Stimulated activated effector memory CD8-positive, alpha-beta T cell treated with anti-CD3 and anti-CD28 coated beads, Interleukin-12 subunit alpha, Interleukin-12 subunit beta, amount 100 ng/mL, for 72 hours (primary cell): Measurements from ENCODE around the gene IL17RE.
"Not testable (repeated sequence)": the region's sequence is repeated elsewhere in the genome, so short reads cannot be mapped to it uniquely, and the experiment has no call there.

ENCODE experiments used
- ATAC-seq: fragments of 150-1000 bp; cut with Tn5 transposase; 2 replicates; pipeline ENCODE4 v1.10.0; 2021
- DNase-seq, 2 donors: peaks; one replicate each; pipeline ENCODE4 v3.0.0; 2021 to 2022; ENCODE audit warnings: low spot score in 2 of 2
- H3K27ac Mint-ChIP-seq: one replicate; pipeline ENCODE4 v1.8.0; 2022; ENCODE audit warnings: mild to moderate bottlenecking, mixed read lengths
- H3K36me3 Mint-ChIP-seq: one replicate; pipeline ENCODE4 v1.8.0; 2022; ENCODE audit warnings: mild to moderate bottlenecking, mixed read lengths
- H3K4me1 Mint-ChIP-seq: one replicate; pipeline ENCODE4 v1.8.0; 2022; ENCODE audit warnings: mixed read lengths
- H3K4me3 Mint-ChIP-seq: one replicate; pipeline ENCODE4 v1.8.0; 2022; ENCODE audit warnings: mild to moderate bottlenecking, mixed read lengths
- H3K9me3 Mint-ChIP-seq: one replicate; pipeline ENCODE4 v1.8.0; 2022; ENCODE audit warnings: mixed read lengths

Gene IL17RE

DNA sequence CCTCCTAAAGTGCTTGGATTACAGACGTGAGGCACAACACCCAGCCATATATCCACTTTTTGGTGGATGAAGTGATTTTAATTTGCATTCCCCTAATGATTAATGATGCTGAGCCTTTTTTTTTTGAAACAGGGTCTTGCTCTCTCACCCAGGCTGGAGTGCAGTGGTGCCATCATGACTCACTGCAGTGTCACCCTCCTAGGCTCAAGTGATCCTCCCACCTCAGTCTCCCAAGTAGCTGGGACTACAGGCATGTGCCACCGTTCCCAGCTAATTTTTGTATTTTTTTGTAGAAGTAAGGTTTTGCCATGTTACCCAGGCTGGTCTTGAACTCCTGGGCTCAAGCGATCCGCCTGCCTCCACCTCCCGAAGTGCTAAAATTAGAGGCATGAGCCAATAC, 30.6 kb upstream of the IL17RE start:
- not testable (repeated sequence) for DNase-seq, ATAC-seq, H3K36me3 Mint-ChIP-seq, H3K4me1 Mint-ChIP-seq, H3K27ac Mint-ChIP-seq, H3K9me3 Mint-ChIP-seq, H3K4me3 Mint-ChIP-seq

DNA sequence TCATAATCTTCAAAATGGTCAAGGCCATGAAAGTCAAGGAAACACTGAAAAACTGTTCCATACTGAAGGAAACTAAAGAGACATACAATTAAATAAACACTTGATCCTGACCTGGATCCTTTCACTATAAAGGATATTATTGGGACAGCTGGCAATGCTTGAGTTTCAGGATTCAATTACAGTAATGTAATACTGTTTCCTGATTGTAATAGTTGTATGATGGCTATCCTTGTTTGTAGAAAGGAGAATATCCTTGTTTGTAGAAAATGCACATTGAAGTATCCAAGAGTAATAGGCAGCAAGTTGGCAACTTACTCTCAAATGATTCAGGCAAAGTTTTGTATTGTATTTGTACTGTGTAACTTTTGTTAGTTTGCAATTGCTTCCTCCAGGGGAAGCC, 27.2 kb upstream of the IL17RE start:
- ATAC-seq = no peak
- no peaks in the 10 kb centered on the region for H3K36me3 Mint-ChIP-seq
- no peak overlapping the region for H3K4me3 Mint-ChIP-seq
- no peaks in the 10 kb centered on the region for H3K9me3 Mint-ChIP-seq
- H3K4me1 Mint-ChIP-seq = no peaks in the 10 kb centered on the region
- DNase-seq = no peak
- no peak overlapping the region for H3K27ac Mint-ChIP-seq

DNA sequence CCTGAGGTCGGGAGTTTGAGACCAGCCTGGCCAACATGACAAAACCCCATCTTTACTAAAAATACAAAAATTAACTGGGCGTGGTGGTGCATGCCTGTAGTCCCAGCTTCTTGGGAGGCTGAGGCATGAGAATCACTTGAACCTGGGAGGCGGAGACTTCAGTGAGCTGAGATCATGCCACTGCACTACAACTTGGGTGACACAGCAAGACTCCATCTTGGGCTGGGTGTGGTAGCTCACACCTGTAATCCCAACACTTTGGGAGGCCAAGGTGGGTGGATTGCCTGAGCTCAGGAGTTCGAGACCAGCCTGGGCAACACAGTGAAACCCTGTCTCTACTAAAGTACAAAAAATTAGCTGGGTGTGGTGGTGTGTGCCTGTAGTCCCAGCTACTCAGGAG, 26.4 kb upstream of the IL17RE start:
- not testable (repeated sequence) for H3K9me3 Mint-ChIP-seq, H3K4me1 Mint-ChIP-seq, H3K4me3 Mint-ChIP-seq, ATAC-seq, DNase-seq, H3K27ac Mint-ChIP-seq, H3K36me3 Mint-ChIP-seq

DNA sequence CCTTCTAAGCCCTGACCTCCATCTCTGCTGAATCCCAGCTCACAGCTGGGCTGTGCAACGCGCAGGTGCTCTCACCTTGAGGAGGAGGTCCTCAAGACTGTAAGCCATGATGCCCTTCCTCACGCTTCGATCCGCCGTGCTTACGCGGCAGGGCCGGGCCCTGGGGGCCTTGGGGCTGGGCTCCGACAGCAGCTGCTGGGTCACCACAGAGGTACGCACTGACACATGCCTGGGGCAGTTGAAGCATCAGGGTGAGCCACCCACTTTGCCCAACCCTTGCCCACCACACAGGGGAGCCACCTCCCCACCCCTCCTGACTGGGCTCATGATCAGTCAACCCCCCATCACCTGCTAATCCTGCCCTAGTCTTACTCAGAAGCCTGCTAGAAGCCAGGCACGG, 25.7 kb upstream of the IL17RE start:
- H3K4me3 Mint-ChIP-seq = no peak overlapping the region
- H3K36me3 Mint-ChIP-seq = no peaks in the 10 kb centered on the region
- H3K4me1 Mint-ChIP-seq = no peaks in the 10 kb centered on the region
- ATAC-seq (peak; percentile 51), DNase-seq (no peak)
- H3K9me3 Mint-ChIP-seq = no peaks in the 10 kb centered on the region
- no peak overlapping the region for H3K27ac Mint-ChIP-seq

DNA sequence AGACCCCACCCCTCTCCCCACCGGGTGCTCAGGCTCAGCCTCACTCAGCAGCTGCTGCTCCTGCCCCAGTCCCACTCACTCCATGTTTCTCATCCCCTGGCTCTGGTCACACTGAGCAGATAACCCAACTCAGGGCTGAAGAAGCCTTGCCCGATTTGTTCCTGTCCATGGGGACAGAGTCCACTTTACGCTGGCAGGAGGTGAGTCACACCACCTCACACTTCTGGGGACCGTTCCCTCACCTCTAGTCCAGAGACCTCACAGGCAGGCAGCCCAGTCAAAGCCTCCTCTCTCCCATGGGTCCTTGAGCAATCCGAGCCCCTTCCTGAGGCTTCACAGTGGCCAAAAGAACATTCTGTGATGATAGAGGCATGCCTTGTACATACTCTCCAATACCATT, 23.9 kb upstream of the IL17RE start:
- DNase-seq (no peak), ATAC-seq (peak; percentile 37)
- Mint-ChIP-seq H3K4me1 (no peaks in the 10 kb centered on the region), H3K36me3 (no peaks in the 10 kb centered on the region), H3K9me3 (no peaks in the 10 kb centered on the region), H3K27ac (peak overlapping the region; percentile 81), H3K4me3 (no peak overlapping the region)

DNA sequence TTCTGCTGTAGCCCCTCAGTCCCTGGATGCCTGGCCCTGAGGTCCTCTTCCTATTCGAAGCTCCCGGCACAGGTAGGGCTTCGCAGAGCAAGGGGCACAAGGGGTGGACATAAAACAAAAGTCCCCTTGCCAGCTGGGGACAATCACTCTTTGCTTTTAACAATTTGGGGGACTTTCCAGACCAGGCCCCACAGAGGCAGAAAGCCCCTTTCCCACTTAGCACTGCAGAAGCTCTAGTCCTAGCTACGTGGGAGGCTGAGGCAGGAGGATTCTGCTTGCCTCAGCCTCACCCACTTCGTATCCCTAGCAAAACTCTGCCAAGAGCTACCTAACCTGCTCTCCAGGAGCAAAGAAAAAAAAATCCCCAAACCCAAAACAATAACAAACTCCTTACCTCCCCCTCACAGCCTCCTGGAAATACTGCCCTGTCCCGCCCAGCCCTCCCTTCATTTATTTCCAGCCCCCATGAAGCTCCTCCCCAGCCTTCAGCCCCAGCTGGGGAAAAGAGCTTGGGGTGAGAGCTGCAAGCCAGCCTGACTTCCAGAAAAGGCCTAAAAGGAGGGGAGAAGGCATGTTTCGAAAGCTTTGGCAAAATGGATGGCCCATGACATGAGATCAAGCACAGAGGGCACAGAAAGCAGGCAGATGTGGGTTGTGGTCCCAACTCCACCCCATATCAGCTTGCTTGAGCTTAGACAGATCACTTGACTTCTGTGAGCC, 22.7 kb upstream of the IL17RE start, which contains the start of gene CIDEC:
Gene CIDEC, minus strand, starts transcription at position 424 of the 720 bp plus-strand sequence. CDS start 1,767 bp downstream, outside the sequence.
- no peaks in the 10 kb centered on the region for H3K9me3 Mint-ChIP-seq
- DNase-seq = no peak
- no peaks in the 10 kb centered on the region for H3K36me3 Mint-ChIP-seq
- H3K4me1 Mint-ChIP-seq = no peaks in the 10 kb centered on the region
- H3K4me3 Mint-ChIP-seq = no peak within 1 kb of the TSS
- H3K27ac Mint-ChIP-seq = no peak within 1 kb of the TSS
- no peak for ATAC-seq

DNA sequence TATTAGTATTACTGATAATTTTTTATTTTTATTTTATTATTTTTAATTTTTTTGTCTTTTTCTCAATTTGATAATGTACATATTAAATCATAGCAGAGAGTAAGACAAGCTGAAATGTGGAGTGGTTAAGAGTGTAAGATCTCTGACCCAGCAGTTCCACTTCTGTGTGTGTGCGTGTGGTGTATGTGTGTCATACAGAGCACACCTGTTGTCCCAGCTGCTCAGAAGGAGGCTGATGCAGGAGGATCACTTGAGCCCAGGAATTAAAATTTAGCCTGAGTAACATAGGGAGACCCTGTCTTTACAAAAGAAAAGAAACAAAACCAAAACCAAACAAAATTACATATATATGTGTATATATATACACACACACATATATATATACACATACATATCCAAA, 21.2 kb upstream of the IL17RE start:
- no peak overlapping the region for H3K4me3 Mint-ChIP-seq

DNA sequence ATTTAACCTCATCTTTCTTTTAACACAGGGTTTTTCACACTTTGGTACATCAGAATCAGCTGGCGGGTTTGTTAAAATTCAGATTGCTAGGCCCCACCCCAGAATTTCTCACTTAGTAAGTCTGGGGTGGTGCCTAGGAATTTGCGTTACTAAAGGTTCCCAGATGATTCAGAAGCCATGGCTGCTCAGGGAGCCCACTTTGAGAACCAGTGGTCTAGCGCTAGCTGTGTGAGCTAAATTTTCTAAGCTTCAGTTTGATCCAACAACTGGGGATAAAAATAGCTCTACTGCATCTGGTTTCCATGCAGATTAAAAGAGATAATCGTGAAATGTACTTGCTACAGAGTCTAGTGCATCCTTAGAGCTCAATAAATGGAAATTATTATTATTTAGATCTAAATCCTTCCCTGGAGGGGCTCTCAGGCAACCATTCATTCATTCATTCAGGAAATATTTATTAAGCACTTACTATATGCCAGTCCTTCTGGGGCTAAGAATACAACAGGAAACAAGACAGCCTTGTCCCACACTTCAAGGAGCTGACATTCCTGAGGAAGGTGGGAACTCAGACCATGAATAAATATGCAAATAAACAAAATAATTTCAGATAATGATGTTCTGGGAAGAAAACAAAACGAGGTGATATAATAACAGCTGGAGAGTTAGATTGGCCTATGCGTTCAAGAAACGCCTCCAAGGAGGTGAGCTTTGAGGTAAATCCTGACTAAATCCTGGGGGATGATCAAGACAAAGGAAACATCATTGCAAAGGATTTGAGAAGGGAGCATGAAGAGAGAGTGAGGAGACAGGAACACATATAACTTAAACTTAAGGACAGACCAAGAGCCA, 18.7 kb upstream of the IL17RE start:
- Mint-ChIP-seq H3K36me3 (no peaks in the 10 kb centered on the region), H3K27ac (no peak overlapping the region), H3K4me3 (no peak overlapping the region), H3K4me1 (no peaks in the 10 kb centered on the region), H3K9me3 (no peaks in the 10 kb centered on the region)
- no peak for ATAC-seq
- DNase-seq = no peak

More for the DNA sequence above, 21.2 kb upstream of the IL17RE start:
- ATAC-seq (no peak), DNase-seq (no peak)
- Mint-ChIP-seq H3K4me1 (no peaks in the 10 kb centered on the region), H3K36me3 (no peaks in the 10 kb centered on the region), H3K9me3 (no peaks in the 10 kb centered on the region), H3K27ac (no peak overlapping the region)

DNA sequence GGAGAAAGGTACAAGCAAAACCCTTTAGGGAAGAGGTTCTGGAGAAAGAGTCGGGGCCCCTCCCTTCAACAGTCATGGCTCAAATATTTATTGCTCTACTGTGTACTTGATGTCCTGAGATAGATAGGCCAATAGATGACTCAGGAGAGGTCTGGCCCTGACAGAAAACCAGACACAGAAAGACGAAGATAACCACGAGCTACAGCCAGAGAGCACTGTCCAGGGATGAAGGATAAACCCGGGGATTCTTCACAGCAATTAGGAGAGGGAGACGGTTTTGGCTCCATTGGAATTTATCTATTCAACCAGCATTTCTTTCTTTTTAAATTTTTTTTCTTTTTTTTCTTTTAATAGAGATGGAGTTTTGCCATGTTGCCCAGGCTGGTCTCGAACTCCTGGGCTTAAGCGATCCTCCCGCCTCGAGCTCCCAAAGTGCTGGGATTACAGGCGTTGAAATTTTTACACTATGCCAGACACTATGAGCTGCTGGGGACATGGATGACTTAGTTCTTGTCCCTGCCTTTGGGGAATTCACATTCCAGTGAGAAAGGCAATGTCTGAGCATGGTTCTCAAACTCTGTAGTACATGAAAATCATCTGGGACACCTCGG, 18.0 kb upstream of the IL17RE start:
- no peak overlapping the region for H3K4me3 Mint-ChIP-seq
- no peaks in the 10 kb centered on the region for H3K36me3 Mint-ChIP-seq
- ATAC-seq = no peak
- no peaks in the 10 kb centered on the region for H3K9me3 Mint-ChIP-seq
- DNase-seq = no peak
- H3K27ac Mint-ChIP-seq = no peak overlapping the region
- H3K4me1 Mint-ChIP-seq = no peaks in the 10 kb centered on the region

DNA sequence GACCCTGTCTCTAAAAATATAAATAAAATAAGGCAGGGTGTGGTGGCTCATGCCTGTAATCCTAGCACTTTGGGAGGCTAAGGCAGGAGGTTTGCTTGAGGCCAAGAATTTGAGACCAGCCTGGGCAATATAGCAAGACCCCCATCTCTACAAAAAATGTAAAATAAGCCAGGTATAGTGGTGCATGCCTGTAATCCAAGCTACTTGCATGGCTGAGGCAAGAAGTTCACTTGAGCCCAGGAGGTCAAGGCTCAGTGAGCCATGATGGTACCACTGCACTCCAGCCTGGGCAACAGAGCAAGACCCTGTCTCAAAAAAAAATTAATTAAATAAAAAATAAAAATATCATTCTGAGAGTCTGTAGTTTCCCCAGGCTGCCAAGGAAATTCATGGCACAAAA, 16.3 kb upstream of the IL17RE start:
- Mint-ChIP-seq H3K9me3 (no peaks in the 10 kb centered on the region), H3K4me1 (peaks cover 2% of the 10 kb centered on the region), H3K4me3 (no peak overlapping the region), H3K36me3 (peaks cover 12% of the 10 kb centered on the region), H3K27ac (no peak overlapping the region)
- DNase-seq (no peak), ATAC-seq (no peak)

DNA sequence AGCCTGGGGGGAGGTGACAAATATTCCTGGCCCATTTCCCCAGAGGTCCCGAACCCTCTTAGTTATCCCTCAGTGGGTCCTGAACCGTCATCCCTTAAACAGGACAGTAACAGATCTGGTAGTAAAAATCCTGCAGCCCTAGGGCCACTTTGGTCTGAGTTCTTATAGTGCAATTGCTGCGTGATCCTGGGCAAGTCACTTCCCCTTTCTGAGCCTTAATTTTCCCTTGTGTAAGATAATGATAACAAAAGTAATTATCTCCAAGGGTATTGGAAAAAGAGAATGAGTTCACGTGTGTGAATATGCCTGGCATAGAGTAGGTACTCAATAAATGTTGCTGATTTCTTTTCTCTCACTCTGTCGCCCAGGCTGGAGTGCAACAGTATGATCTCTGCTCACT, 15.2 kb upstream of the IL17RE start:
- no peak for ATAC-seq
- Mint-ChIP-seq H3K9me3 (no peaks in the 10 kb centered on the region), H3K27ac (no peak overlapping the region), H3K4me3 (no peak overlapping the region), H3K4me1 (peaks cover 11% of the 10 kb centered on the region), H3K36me3 (peaks cover 24% of the 10 kb centered on the region)
- no peak for DNase-seq

DNA sequence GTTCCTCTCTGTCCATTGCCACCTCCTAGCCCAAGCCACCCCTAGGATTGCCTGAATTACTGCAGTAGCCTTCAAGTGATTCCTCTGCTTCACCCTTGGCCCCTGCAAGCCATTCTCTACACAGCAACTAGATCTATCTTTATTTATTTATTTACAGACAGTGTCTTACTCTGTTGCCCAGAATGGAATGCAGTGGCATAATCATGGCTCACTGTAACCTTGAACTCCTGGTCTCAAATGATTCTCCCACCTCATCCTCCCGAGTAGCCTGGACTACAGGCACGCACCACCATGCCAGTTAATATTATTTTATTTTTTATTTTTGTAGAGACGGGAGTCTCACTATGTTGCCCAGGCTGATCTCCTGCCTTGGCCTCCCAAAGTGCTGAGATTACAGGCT, 14.1 kb upstream of the IL17RE start:
- Mint-ChIP-seq H3K4me3 (no peak overlapping the region), H3K27ac (peak overlapping the region; percentile 68), H3K9me3 (no peaks in the 10 kb centered on the region), H3K36me3 (peaks cover 34% of the 10 kb centered on the region), H3K4me1 (peaks cover 21% of the 10 kb centered on the region)
- ATAC-seq (no peak), DNase-seq (no peak)

DNA sequence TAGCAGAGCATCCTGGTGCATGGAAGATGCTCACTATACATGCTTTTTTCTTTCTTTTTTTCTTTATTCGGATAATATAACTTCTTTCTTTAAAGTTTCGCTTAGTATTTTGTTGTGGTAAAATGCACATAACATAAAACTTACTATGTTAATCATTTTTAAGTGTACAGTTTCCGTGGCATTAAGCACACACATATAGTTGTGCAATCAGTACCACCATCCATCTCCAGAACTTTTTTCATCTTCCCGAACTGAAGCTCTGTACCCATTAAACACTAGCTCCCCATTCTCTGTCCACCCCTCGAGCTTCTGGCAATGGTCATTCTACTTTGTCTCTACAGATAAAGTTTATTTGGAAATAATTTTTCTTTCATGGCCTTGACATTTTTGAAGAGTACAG, 13.2 kb upstream of the IL17RE start:
- Mint-ChIP-seq H3K4me1 (peaks cover 29% of the 10 kb centered on the region), H3K27ac (peak overlapping the region; percentile 58), H3K4me3 (peak overlapping the region; percentile 89), H3K9me3 (no peaks in the 10 kb centered on the region), H3K36me3 (peaks cover 43% of the 10 kb centered on the region)
- DNase-seq = no peak
- no peak for ATAC-seq

DNA sequence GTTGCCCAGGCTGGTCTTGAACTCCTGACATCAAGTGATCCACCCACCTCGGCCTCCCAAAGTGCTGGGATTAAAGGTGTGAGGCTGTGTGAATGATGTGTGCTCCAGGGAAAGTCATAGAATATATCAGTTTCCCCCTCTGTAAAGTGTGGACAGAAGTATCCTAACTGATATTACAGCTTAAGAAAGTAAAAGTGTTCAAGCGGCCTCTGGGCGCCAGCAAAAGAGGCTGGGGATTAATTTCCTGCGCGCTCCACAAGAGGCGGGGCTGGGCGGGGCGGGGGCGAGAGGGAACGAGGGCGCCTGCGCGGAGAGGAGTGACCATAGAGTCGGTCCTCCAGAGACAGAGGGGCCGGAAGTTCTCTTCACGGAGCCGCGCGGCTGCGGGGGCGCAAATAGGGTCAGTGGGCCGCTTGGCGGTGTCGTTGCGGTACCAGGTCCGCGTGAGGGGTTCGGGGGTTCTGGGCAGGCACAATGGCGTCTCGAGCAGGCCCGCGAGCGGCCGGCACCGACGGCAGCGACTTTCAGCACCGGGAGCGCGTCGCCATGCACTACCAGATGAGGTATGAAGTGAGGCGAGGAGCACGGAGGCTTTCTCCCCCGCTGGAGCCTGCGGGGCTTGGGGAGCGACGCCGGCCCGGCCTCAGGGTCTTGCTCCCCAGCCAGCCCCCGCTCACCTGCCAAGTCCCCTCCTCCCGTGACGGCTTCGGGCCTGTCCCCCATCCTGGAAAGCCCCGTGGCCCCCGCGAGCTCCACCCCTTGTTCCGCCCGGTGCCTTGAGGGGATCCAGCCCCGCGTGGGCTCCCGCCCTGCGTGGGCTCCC, 12.2 kb upstream of the IL17RE start, which contains the start of gene JAGN1:
Gene JAGN1, plus strand, starts transcription at position 362 of the 823 bp plus-strand sequence. Its CDS starts 113 bp downstream, at position 475.
- H3K4me1 Mint-ChIP-seq = peaks cover 37% of the 10 kb centered on the region
- ATAC-seq (peak; percentile 89), DNase-seq (peak; percentile 92 to 98)
- peak within 1 kb of the TSS; percentile 89 for H3K4me3 Mint-ChIP-seq
- H3K27ac Mint-ChIP-seq = peak within 1 kb of the TSS; percentile 99
- peaks cover 53% of the 10 kb centered on the region for H3K36me3 Mint-ChIP-seq
- no peaks in the 10 kb centered on the region for H3K9me3 Mint-ChIP-seq
